Mesenchymal stem cell (in vitro differentiated cells and primary cell): ENCODE results near the gene MAPK8.

Experiments
- DNase-seq: peaks from one replicate; pipeline ENCODE4 v3.0.0-alpha.2; 2013
- H2AFZ ChIP-seq: one replicate; pipeline ENCODE4 v1.6.1; 2013; ENCODE audit warnings: low read depth, mild to moderate bottlenecking, control low read depth, inconsistent platforms, low read length, moderate library complexity
- H2AK5ac ChIP-seq: 2 replicates; pipeline ENCODE4 v1.6.1; 2013; ENCODE audit warnings: low read length, moderate library complexity, mild to moderate bottlenecking, inconsistent platforms; ENCODE audit not compliant: severe bottlenecking
- H2BK120ac ChIP-seq: one replicate; pipeline ENCODE4 v1.6.1; 2013; ENCODE audit warnings: low read depth, mild to moderate bottlenecking, inconsistent platforms, low read length, moderate library complexity
- H2BK12ac ChIP-seq, 2 experiments: one replicate each; pipeline ENCODE4 v1.6.1; 2013; ENCODE audit warnings: inconsistent platforms in 2 of 2, low read length in 2 of 2, mild to moderate bottlenecking in 2 of 2, moderate library complexity in 2 of 2, control low read depth in 1 of 2
- H2BK15ac ChIP-seq: one replicate; pipeline ENCODE4 v1.6.1; 2013; ENCODE audit warnings: mild to moderate bottlenecking, low read depth, inconsistent platforms; ENCODE audit not compliant: poor library complexity, severe bottlenecking
- H2BK5ac ChIP-seq: 2 replicates; pipeline ENCODE4 v1.6.1; 2013; ENCODE audit warnings: low read depth, mild to moderate bottlenecking, low read length, control low read depth, inconsistent platforms; ENCODE audit not compliant: poor library complexity, severe bottlenecking
- H3K14ac ChIP-seq, 2 experiments: one replicate each; pipeline ENCODE4 v1.6.1; 2013; ENCODE audit warnings: inconsistent platforms in 2 of 2, low read length in 2 of 2, control low read depth in 1 of 2, mild to moderate bottlenecking in 1 of 2, moderate library complexity in 1 of 2
- H3K18ac ChIP-seq, 2 experiments: one replicate each; pipeline ENCODE4 v1.6.1; 2013; ENCODE audit warnings: inconsistent platforms in 2 of 2, low read length in 2 of 2, control low read depth in 1 of 2, low read depth in 1 of 2, mild to moderate bottlenecking in 1 of 2
- H3K23ac ChIP-seq, 2 experiments: one replicate each; pipeline ENCODE4 v1.6.1; 2013; ENCODE audit warnings: inconsistent platforms in 2 of 2, low read length in 2 of 2, mild to moderate bottlenecking in 2 of 2, moderate library complexity in 2 of 2, control low read depth in 1 of 2
- H3K27ac ChIP-seq: 2 replicates; pipeline ENCODE4 v1.5.1; 2013; ENCODE audit warnings: mild to moderate bottlenecking, moderate library complexity, low read length, control low read depth, inconsistent platforms; ENCODE audit not compliant: poor library complexity, severe bottlenecking
- H3K27me3 ChIP-seq, 2 experiments: 2 replicates each; pipeline versions ENCODE4 v1.6.1 to v1.7.0; 2013; ENCODE audit warnings: low read length in 2 of 2, mild to moderate bottlenecking in 2 of 2, moderate library complexity in 2 of 2, control low read depth in 1 of 2, inconsistent platforms in 1 of 2; ENCODE audit not compliant: control insufficient read depth in 1 of 2, insufficient read depth in 1 of 2
- H3K36me3 ChIP-seq, 2 experiments: 2 replicates each; pipeline versions ENCODE4 v1.6.1 to v1.7.0; 2013; ENCODE audit warnings: low read length in 2 of 2, control low read depth in 1 of 2, inconsistent platforms in 1 of 2, low read depth in 1 of 2, mild to moderate bottlenecking in 1 of 2; ENCODE audit not compliant: insufficient read depth in 2 of 2, control insufficient read depth in 1 of 2
- H3K4ac ChIP-seq, 2 experiments: one replicate each; pipeline ENCODE4 v1.6.1; 2013; ENCODE audit warnings: inconsistent platforms in 2 of 2, low read length in 2 of 2, mild to moderate bottlenecking in 2 of 2, moderate library complexity in 2 of 2, control low read depth in 1 of 2, low read depth in 1 of 2
- H3K4me1 ChIP-seq: 2 replicates; pipeline ENCODE4 v1.6.1; 2013; ENCODE audit warnings: low read depth, low read length, control low read depth; ENCODE audit not compliant: control insufficient read depth, insufficient read depth
- H3K4me2 ChIP-seq: 2 replicates; pipeline ENCODE4 v1.6.1; 2013; ENCODE audit warnings: low read length, mild to moderate bottlenecking, inconsistent platforms; ENCODE audit not compliant: poor library complexity, severe bottlenecking
- H3K4me3 ChIP-seq, 2 experiments: 2 replicates each; pipeline versions ENCODE4 v1.5.1 to v1.7.0; 2013; ENCODE audit warnings: low read length in 2 of 2, mild to moderate bottlenecking in 2 of 2, control low read depth in 1 of 2, low read depth in 1 of 2; ENCODE audit not compliant: insufficient read depth in 1 of 2
- H3K79me1 ChIP-seq: replicated peaks from 2 replicates; pipeline ENCODE4 v1.6.1; 2013; ENCODE audit warnings: mild to moderate bottlenecking, control low read depth, low read length, inconsistent platforms; ENCODE audit not compliant: poor library complexity, severe bottlenecking
- H3K9ac ChIP-seq: 2 replicates; pipeline ENCODE4 v1.7.0; 2013; ENCODE audit warnings: mild to moderate bottlenecking, low read length, moderate library complexity
- H3K9me3 ChIP-seq: 2 replicates; pipeline ENCODE4 v1.7.0; 2013; ENCODE audit warnings: mild to moderate bottlenecking, low read length; ENCODE audit not compliant: control insufficient read depth
- H4K8ac ChIP-seq: one replicate; pipeline ENCODE4 v1.6.1; 2013; ENCODE audit warnings: inconsistent platforms, mild to moderate bottlenecking, low read length, moderate library complexity
- H4K91ac ChIP-seq: one replicate; pipeline ENCODE4 v1.6.1; 2013; ENCODE audit warnings: mild to moderate bottlenecking, low read length, inconsistent platforms
- WGBS: methylation state at CpG from one replicate; pipeline ENCODE4 v1.1.7; 2013; ENCODE audit warnings: mixed read lengths; 5-methylcytosine and 5-hydroxymethylcytosine counted together

Gene MAPK8

GRCh38 chr10:48399056-48399541 lies 92.6 kb downstream of the MAPK8 start:
- peak overlapping the region; percentile 8 for H4K8ac ChIP-seq
- H3K14ac ChIP-seq, result no peak overlapping the region
- H2AFZ ChIP-seq, result no peak overlapping the region
- no peak overlapping the region for H2BK12ac ChIP-seq
- 61% methylated on average over 5 of the region's 5 CpGs for WGBS
- H3K4ac ChIP-seq, result no peak overlapping the region
- DNase-seq, result peak; percentile 29
- H3K23ac ChIP-seq, result no peak overlapping the region
- H2AK5ac ChIP-seq, result no peak overlapping the region
- no peaks in the 10 kb centered on the region for H3K9me3 ChIP-seq
- H3K27me3 ChIP-seq, result no peaks in the 10 kb centered on the region
- H3K27ac ChIP-seq, result no peak overlapping the region
- no peak overlapping the region for H4K91ac ChIP-seq
- H2BK15ac ChIP-seq, result no peak overlapping the region
- H2BK120ac ChIP-seq, result no peak overlapping the region
- H3K18ac ChIP-seq, result no peak overlapping the region
- peaks cover 3% of the 10 kb centered on the region for H3K79me1 ChIP-seq
- no peak overlapping the region for H3K4me2 ChIP-seq
- no peak overlapping the region for H2BK5ac ChIP-seq
- no peak overlapping the region for H3K9ac ChIP-seq
- H3K36me3 ChIP-seq, result no peaks in the 10 kb centered on the region
- peaks cover 2% of the 10 kb centered on the region for H3K4me1 ChIP-seq
- H3K4me3 ChIP-seq, result no peak overlapping the region

DNA sequence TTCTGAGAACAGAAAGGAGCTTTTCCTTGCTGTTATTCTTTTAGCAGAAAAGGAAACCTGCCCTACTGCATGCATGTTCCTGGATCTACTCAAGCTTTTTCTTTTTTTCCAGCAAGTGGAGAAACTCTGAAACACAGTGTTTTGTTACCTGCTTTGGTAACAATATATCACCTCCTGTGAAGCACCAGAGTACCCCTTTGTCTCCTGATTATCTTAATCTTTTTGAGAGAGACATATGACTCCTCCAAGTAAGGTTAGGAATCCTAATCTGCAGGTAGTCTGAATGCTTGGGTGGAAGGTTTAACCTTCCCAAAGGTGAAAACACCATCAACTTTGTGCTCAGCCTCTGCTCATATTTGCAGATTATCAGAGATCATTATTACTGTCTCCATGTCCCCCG lies 93.1 kb downstream of the MAPK8 start:
- Histone ChIP-seq H4K91ac (no peak overlapping the region), H2BK120ac (no peak overlapping the region), H3K23ac (no peak overlapping the region), H3K18ac (no peak overlapping the region), H3K4ac (no peak overlapping the region), H2AFZ (no peak overlapping the region), H3K36me3 (no peaks in the 10 kb centered on the region), H2BK12ac (no peak overlapping the region), H3K27me3 (no peaks in the 10 kb centered on the region), H3K9ac (no peak overlapping the region), H2BK5ac (no peak overlapping the region), H3K4me1 (peaks cover 2% of the 10 kb centered on the region), H3K4me3 (no peak overlapping the region), H2AK5ac (no peak overlapping the region), H3K4me2 (no peak overlapping the region), H3K27ac (no peak overlapping the region), H3K14ac (no peak overlapping the region), H2BK15ac (no peak overlapping the region), H3K9me3 (no peaks in the 10 kb centered on the region), H3K79me1 (peaks cover 3% of the 10 kb centered on the region), H4K8ac (no peak overlapping the region)
- no CpG with 5 or more reads among the region's 1 CpG for WGBS
- DNase-seq, result no peak

GRCh38 chr10:48400129-48400849 lies 93.8 kb downstream of the MAPK8 start:
- Histone ChIP-seq H3K4me2 (no peak overlapping the region), H2BK120ac (no peak overlapping the region), H3K9ac (no peak overlapping the region), H3K23ac (no peak overlapping the region), H3K4me1 (peaks cover 2% of the 10 kb centered on the region), H3K14ac (no peak overlapping the region), H4K91ac (no peak overlapping the region), H2BK12ac (no peak overlapping the region), H2AK5ac (no peak overlapping the region), H3K27ac (no peak overlapping the region), H2BK5ac (no peak overlapping the region), H2BK15ac (no peak overlapping the region), H4K8ac (no peak overlapping the region), H3K27me3 (no peaks in the 10 kb centered on the region), H3K79me1 (peaks cover 3% of the 10 kb centered on the region), H3K9me3 (no peaks in the 10 kb centered on the region), H2AFZ (no peak overlapping the region), H3K4ac (no peak overlapping the region), H3K18ac (no peak overlapping the region), H3K4me3 (no peak overlapping the region), H3K36me3 (no peaks in the 10 kb centered on the region)
- DNase-seq, result peak; percentile 45
- WGBS, result 42% methylated on average over 2 of the region's 3 CpGs

DNA sequence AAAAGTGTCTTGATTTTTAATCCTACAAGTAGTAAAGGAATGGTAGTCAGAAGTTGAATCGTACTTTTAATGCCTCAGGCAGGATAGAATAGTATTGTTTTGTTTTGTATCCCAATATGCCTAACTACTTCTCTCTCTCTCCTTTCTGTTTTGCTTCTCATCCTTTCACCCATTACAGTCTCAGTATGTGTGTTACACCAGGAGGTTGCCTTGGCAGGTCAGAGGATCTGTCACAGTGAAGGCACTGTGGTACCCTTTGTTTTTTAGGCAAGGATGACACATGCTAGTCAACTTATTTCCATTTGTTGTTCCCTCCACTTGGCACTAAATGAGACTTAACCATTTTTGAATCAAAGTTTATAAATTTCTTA lies 94.4 kb downstream of the MAPK8 start:
- Histone ChIP-seq H4K8ac (no peak overlapping the region), H3K4me2 (no peak overlapping the region), H3K9me3 (no peaks in the 10 kb centered on the region), H3K14ac (no peak overlapping the region), H2AK5ac (no peak overlapping the region), H4K91ac (no peak overlapping the region), H3K9ac (no peak overlapping the region), H3K18ac (no peak overlapping the region), H2BK12ac (no peak overlapping the region), H3K4me3 (no peak overlapping the region), H3K27me3 (no peaks in the 10 kb centered on the region), H2BK5ac (no peak overlapping the region), H2AFZ (no peak overlapping the region), H2BK120ac (no peak overlapping the region), H3K23ac (no peak overlapping the region), H3K4ac (no peak overlapping the region), H2BK15ac (no peak overlapping the region), H3K36me3 (peaks cover 0 to 3% of the 10 kb centered on the region in 2 experiments), H3K4me1 (peaks cover 2% of the 10 kb centered on the region), H3K79me1 (peaks cover 3% of the 10 kb centered on the region), H3K27ac (no peak overlapping the region)
- no peak for DNase-seq
- WGBS, result no CpG with 5 or more reads among the region's 1 CpG
